HG02623 (cell line): ENCODE results near the gene JMJD1C.
"Not testable (repeated sequence)": the region's sequence is repeated elsewhere in the genome, so short reads cannot be mapped to it uniquely, and the experiment has no call there.

Source experiments
- ATAC-seq: cut with Tn5 transposase; IDR thresholded peaks from one replicate; pipeline ENCODE4 v1.9.1; 2021; ENCODE audit warnings: moderate library complexity; ENCODE audit not compliant: unreplicated experiment

Gene JMJD1C

GRCh38 chr10:63410633-63411032 lies 55.1 kb downstream of the JMJD1C start:
- no peak for ATAC-seq

DNA sequence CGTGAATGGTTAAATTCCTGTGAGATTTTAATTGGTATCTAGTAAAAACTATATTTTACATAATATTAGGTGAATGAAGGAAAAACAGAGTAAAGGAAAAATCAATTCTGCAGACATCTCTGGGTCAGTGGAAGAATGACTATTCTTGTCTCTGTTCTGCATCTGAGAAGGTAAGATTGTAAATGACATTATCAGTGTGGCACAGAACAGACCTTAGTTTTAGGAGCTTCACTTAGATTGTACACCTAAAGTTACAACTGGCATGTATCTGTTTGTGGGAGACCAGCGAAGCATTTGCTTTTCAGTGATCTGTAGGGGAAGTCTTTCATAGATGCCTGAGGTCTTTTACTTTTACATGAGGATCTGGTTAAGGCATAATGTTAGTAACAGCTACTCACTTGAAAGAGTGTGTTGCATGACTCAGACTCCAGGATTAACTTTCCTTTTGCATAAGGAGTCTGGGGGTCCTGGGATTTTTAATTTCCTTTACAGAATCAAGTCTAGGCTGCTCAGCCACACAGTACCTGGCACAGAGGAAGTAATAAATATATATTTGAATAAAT lies 56.2 kb downstream of the JMJD1C start:
- no peak for ATAC-seq

- no peak for ATAC-seq
These were observed 58.6 kb downstream of the JMJD1C start for GRCh38 chr10:63407136-63407662.

- ATAC-seq: no peak
These were observed 69.5 kb downstream of the JMJD1C start for GRCh38 chr10:63396133-63396761.

DNA sequence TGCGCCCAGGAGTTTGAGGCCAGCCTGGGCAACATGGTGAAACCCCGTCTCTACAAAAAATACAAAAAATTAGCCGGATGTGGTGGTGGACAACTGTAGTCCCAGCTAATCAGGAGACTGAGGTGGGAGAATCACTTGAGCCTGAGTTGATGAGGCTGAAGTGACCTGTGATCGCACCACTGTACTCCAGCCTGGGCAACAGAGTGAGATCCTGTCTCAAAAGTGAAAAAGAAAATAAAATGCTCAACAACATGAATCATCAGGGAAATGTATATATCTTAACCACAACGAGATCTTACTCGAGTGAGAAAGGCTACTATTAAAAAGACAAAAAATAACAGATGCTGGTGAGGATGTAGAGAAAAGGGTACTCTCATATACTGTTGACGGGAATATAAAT lies 72.7 kb downstream of the JMJD1C start:
- no peak for ATAC-seq

DNA sequence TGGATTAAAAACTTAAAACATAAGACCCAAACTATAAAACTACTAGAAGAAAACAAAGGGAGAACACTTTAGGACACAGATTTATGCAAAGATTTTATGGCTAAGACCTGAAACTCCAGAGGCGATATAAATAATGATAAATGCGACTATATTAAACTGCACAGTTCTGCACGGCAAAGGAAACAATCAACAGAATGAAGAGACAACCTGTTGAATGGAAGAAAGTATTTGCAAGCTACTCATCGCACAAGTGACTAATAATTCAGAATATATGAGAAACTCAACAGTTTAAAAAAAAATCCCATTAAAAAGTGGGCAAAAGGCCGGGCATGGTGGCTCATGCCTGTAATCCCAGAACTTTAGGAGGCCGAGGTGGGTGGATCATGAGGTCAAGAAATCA lies 73.6 kb downstream of the JMJD1C start:
- no peak for ATAC-seq

DNA sequence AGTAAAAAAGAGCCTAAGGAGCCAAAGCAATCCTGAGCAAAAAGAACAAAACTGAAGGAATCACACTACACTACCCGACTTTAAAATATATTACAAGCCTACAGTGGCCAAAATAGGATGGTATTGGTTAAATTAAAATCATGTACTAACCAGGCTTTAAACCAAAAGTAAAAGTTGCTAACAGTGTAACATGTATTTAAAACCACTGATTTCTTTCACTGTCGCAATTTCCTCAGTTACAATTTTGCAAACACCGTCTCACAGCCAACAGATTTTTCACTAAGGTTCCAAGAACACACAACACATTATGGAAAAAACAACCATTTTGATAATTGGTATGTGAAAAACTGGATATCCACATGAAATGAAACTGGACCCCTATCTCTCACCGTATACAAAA lies 74.0 kb downstream of the JMJD1C start:
- no peak for ATAC-seq

DNA sequence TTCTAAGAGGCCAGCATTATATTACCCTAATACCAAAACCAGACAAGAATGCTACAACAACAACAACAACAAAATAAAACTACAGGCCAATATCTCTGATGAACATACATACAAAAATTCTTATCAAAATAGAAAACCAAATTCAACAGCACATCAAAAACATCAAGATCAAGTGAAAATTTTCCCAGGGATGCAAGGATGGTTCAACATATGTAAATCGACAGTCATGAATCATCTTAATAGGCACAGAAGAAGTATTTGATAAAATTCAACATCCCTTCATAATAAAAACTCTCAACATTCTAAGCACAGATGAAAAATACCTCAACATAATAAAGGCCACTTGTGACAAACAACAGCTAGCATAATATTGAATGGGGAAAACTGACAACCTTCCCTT lies 75.3 kb downstream of the JMJD1C start:
- no peak for ATAC-seq

GRCh38 chr10:63388421-63389031 lies 77.3 kb downstream of the JMJD1C start:
- no peak for ATAC-seq

- no peak for ATAC-seq
These were observed 80.5 kb downstream of the JMJD1C start for GRCh38 chr10:63385254-63385653.

DNA sequence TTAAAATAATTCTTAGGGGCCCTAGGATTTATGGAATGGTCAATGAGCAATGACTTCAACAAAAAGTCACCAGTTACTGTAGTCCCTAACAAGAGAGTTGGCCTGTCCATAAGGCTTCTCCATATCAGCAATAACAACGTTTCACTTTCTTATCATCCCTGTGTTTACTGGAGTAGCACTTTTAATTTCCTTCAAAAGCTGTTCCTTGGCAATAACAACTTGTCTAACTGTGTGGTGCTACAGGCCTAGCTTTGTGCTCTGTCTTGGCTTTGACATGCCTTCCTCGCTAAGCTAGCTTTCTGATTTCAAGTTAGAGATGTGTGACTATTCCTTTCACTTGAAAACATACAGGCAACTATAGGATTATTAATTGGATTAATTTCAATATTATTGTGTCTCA lies 81.1 kb downstream of the JMJD1C start:
- no peak for ATAC-seq

DNA sequence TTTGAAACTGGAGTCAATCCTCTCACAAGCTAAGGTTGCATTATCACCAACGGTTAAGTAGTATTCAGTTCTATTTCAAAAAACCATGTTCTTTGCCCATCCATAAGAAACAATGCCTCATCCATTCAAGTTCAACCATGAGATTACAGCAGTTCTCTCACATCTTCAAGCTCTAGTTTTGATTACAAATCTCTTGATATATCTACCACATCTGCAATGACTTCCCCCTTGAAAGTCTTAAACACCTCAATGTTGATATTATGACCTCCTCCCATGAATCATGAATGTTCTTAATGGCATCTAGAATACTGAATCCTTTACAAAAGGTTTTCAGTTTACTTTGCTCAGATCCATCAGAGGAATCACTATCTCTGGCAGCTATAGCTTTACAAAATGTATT lies 81.8 kb downstream of the JMJD1C start:
- no peak for ATAC-seq

DNA sequence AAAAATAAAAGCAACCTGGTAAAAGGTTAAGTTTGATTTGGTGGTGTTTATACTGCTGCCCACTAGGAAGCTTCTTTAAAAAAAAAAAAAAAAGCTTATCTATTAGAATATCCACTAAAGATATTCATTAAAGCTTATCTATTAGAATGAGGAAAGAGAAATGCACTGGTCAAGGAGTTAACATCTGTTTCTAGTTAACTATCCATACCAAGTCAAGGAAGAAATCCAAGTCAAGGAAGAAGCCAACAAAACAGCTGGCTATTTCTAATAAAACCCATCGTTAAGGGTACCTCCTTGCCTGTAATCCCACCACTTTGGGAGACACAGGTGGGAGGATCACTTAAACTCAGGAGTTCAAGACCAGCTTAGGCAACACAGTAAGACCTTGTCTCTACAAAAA lies 82.6 kb downstream of the JMJD1C start:
- no peak for ATAC-seq

DNA sequence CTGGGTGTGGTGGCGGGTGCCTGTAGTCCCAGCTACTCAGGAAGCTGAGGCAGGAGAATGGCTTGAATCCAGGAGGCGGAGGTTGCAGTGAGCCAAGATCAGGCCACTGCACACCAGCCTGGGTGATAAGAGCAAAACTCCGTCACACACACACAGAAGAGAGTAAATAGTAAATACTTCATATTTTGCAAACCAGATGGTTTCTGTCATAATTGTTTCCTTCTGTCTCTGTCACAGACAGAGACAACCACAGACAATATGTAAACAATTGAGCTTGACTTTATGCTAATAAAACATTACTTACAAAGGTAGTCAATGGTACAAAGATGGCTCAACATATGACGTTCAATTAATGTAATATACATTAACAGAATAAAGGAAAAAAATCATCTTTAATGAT lies 83.7 kb downstream of the JMJD1C start:
- no peak for ATAC-seq

DNA sequence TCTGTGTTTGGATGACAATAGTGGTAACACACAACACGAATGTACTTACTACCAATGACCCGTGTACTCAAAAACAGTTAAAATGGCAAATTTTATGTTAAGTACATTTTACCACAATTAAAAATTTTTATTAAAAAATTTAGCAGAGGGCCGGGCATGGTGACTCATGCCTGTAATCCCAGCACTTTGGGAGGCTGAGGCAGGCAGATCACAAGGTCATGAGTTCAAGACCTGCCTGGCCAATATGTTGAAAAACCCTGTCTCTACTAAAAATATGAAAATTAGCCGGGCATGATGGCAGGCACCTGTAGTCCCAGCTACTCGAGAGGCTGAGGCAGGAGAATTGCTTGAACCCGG lies 88.5 kb downstream of the JMJD1C start:
- ATAC-seq: not testable (repeated sequence)

GRCh38 chr10:63376560-63377304 lies 89.0 kb downstream of the JMJD1C start:
- peak; percentile 95 for ATAC-seq

- ATAC-seq: no peak
These were observed 89.9 kb downstream of the JMJD1C start for GRCh38 chr10:63375859-63376258.

GRCh38 chr10:63375458-63375857 lies 90.3 kb downstream of the JMJD1C start:
- ATAC-seq: no peak

DNA sequence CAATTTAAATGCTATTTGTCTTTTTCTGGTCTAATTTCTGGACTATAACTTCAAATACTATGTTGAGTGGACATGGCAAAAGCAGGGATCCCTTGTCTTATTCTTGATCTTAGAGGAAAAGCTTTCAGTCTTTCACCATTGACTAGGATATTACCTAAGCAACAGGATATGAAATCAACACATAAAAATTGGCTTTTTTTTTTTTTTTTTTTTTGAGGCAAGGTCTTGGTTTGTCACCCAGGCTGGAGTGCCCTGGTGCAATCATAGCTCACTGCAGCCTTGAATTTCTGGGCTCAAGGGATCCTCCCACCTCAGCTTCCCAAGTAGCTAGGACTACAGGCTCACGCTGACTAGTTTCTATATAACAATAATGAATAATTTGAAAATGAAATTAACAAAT lies 90.8 kb downstream of the JMJD1C start:
- ATAC-seq: no peak

DNA sequence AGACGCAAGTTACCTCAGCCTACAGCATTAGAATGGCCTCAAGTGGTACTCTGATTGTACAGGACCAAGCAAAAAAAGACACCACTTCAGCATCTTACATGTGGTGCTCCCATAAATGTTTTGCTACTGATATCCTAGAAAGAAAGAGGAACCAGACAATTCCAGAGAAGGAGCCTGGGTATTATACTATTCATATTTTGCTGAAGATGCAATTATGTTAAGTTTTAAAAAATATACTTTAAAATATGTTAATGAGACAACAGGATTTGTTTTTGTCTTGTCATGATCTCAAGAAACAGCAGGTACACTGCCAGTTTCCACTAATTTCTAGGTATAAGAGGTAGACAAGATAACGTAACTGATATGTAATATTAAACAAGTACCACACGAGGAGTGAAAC lies 92.6 kb downstream of the JMJD1C start:
- ATAC-seq: no peak

- no peak for ATAC-seq
These were observed 96.1 kb downstream of the JMJD1C start for GRCh38 chr10:63369711-63370110.

DNA sequence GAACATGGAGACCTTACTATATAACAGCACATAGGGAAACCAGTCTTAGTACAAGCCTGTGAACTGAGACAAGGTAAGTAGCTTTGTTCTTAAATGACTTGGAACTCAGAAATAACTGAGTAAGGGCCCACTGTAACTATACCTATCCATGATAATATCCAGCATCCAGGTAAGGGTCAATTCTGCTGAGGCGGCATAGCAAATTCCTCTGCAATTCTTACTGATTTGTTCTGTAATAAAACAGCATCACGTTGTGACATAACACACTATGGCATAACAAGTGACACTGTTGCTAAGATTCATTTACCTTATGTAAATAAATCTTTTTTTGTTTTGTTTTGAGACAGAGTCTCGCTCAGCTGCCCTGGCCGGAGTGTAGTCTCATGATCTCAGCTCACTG lies 97.4 kb downstream of the JMJD1C start:
- no peak for ATAC-seq
